Measurements from ENCODE around the gene ALPP.

GRCh38 chr2:232354069-232354468 is 24.5 kb upstream of the ALPP start:
- TF ChIP-seq TAF1 (IDR thresholded peaks at IDR 0.05; ENCODE audit: low read depth, low read length) (no peak), POLR2A (IDR thresholded peaks at IDR 0.05; ENCODE audit: low read depth, low read length) (no peak), POLR2AphosphoS5 (IDR thresholded peaks at IDR 0.05; ENCODE audit: low read depth, low read length) (no peak), POU2F2 (IDR thresholded peaks at IDR 0.05; ENCODE audit: low read depth, low read length) (no peak), SPI1 (IDR thresholded peaks at IDR 0.05; ENCODE audit: low read depth, low read length) (no peak)

Data from GM12891 (cell line).